Measurements from ENCODE around the gene UBE2L5.

The UBE2L5 gene

DNA sequence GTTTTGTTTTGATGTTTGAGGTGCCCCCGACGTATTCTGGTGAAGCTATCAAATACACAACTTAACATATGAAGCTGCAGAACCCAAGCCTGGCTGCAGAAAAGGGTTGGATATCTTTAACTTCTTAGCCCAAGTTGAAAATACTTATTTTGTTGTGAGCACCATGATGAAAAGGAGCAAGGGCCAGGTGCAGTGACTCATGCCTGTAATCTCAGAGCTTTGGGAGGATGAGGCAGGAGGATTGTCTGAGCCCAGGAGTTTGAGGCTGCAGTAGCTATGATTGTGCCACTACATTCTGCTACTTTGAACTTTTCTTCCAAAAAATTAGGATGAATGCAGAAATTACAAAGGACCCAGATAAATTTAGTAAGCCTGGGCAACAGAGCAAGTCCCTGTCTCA lies 44.1 kb upstream of the UBE2L5 start:
- DNase-seq, result no peak
- Mint-ChIP-seq H3K9me3 (no peaks in the 10 kb centered on the region), H3K4me3 (no peak overlapping the region), H3K27ac (no peak overlapping the region), H3K4me1 (peaks cover 39% of the 10 kb centered on the region), H3K36me3 (ENCODE audit: low read depth) (no peaks in the 10 kb centered on the region), H3K27me3 (ENCODE audit: low read depth, poor library complexity) (peaks cover 11% of the 10 kb centered on the region)
- TF ChIP-seq, protein P1, sequence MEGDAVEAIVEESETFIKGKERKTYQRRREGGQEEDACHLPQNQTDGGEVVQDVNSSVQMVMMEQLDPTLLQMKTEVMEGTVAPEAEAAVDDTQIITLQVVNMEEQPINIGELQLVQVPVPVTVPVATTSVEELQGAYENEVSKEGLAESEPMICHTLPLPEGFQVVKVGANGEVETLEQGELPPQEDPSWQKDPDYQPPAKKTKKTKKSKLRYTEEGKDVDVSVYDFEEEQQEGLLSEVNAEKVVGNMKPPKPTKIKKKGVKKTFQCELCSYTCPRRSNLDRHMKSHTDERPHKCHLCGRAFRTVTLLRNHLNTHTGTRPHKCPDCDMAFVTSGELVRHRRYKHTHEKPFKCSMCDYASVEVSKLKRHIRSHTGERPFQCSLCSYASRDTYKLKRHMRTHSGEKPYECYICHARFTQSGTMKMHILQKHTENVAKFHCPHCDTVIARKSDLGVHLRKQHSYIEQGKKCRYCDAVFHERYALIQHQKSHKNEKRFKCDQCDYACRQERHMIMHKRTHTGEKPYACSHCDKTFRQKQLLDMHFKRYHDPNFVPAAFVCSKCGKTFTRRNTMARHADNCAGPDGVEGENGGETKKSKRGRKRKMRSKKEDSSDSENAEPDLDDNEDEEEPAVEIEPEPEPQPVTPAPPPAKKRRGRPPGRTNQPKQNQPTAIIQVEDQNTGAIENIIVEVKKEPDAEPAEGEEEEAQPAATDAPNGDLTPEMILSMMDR (IDR thresholded peaks at IDR 0.05), result no peak

DNA sequence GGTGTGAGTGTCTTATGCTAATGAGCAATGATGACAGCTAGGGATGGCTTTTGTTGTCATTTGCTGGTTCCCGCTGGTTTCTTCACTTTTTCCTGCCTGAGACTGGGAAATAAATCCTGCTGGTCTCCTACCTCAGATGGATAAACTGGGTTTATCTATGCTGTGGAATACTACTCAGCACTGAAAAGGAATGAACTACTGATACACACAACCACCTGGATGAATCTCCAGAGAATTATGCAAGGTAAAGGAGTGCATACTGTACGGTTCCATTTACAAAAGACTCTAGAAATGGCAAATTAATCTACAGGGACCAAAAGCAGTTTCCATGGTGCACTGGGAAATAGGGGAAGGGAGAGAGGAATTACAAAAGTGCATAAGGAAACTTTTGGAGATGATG lies 41.2 kb upstream of the UBE2L5 start:
- Mint-ChIP-seq H3K9me3 (no peaks in the 10 kb centered on the region), H3K27ac (no peak overlapping the region), H3K4me3 (no peak overlapping the region), H3K36me3 (ENCODE audit: low read depth) (no peaks in the 10 kb centered on the region), H3K4me1 (peaks cover 25% of the 10 kb centered on the region), H3K27me3 (ENCODE audit: low read depth, poor library complexity) (peaks cover 8% of the 10 kb centered on the region)
- no peak for DNase-seq
- TF ChIP-seq, protein P1 (IDR thresholded peaks at IDR 0.05), result no peak

DNA sequence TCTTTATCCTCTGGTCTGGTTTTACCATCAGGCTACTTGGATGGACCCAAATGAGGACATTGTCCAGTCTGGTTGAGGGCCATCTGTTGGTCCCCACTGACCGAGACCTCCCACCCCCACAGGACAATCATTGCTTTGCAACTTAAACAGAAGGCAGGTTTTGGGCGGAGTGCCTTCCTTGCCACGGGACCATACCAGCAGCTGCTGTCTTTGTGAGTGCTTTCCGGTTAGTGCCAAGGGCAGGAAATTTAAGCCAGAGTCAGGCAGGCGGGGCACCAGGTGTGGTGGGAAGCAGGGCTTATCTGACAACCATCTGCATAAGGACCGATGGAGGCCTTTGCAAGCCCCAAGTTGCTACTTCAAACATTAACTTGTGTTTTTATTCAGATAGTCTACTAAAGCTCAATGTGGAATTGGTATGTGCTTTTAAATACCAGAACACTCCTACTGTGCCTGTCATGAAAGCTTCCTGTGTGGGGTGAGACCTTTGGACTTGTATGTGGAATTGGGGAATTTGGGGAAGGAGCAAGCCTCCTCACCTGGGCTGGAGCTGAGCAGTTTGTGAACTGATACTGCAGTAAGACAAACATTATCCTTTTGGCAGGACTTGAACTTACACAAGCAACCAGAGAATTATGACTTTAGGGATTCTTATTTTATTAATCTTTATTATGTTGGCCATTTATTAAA lies 39.3 kb upstream of the UBE2L5 start:
- peaks cover 7% of the 10 kb centered on the region for H3K4me1 Mint-ChIP-seq
- H3K27ac Mint-ChIP-seq, result no peak overlapping the region
- no peak overlapping the region for H3K4me3 Mint-ChIP-seq
- DNase-seq, result no peak
- peaks cover 7% of the 10 kb centered on the region for H3K27me3 Mint-ChIP-seq (ENCODE audit: low read depth, poor library complexity)
- no peaks in the 10 kb centered on the region for H3K36me3 Mint-ChIP-seq (ENCODE audit: low read depth)
- no peaks in the 10 kb centered on the region for H3K9me3 Mint-ChIP-seq
- TF ChIP-seq, protein P1 (IDR thresholded peaks at IDR 0.05), result no peak

DNA sequence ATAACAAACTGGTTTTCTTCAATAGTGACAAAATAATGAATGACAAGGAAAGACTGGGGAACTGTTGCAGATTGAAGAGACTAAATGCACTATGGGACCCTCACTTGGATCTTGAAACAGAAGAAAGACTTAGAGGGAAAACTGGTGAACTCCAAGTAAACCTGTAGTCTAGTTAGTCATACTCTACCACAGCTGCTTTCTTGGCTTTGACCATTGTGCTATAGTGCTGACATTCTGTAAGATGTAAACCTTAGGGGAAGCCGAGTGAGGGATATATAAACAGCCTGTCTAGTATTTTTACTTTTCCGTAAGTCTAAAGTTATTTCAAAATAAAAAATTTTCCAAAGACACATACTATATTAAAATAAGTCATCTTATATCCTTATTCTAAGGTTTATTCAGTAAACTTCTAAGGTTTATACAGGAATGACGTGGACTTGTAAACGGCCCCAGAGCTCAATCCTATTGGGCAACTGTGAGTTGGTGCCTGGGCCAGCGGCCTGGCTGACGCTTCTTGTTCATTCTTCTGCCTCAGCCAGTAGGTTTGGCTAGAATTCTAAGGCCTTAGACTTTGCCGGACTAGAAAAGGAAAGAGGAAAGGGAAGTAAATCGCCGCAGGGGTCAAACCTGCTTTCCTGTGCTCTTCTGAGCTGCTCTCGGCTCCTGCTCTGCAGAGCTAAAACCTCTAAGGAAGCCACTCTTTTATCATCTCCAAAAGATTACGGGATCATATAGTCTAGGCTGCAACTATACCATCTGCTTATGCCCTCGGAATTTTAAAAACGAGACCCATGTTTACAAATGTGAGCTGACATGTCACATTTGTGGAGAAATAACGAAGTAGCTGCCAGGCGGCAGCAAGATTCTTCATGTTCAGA lies 33.6 kb upstream of the UBE2L5 start:
- H3K4me1 Mint-ChIP-seq, result peaks cover 28% of the 10 kb centered on the region
- H3K27me3 Mint-ChIP-seq (ENCODE audit: low read depth, poor library complexity), result peaks cover 12% of the 10 kb centered on the region
- DNase-seq, result no peak
- H3K9me3 Mint-ChIP-seq, result no peaks in the 10 kb centered on the region
- TF ChIP-seq, protein P1 (IDR thresholded peaks at IDR 0.05), result no peak
- H3K27ac Mint-ChIP-seq, result peak overlapping the region; percentile 76
- H3K4me3 Mint-ChIP-seq, result no peak overlapping the region
- no peaks in the 10 kb centered on the region for H3K36me3 Mint-ChIP-seq (ENCODE audit: low read depth)

DNA sequence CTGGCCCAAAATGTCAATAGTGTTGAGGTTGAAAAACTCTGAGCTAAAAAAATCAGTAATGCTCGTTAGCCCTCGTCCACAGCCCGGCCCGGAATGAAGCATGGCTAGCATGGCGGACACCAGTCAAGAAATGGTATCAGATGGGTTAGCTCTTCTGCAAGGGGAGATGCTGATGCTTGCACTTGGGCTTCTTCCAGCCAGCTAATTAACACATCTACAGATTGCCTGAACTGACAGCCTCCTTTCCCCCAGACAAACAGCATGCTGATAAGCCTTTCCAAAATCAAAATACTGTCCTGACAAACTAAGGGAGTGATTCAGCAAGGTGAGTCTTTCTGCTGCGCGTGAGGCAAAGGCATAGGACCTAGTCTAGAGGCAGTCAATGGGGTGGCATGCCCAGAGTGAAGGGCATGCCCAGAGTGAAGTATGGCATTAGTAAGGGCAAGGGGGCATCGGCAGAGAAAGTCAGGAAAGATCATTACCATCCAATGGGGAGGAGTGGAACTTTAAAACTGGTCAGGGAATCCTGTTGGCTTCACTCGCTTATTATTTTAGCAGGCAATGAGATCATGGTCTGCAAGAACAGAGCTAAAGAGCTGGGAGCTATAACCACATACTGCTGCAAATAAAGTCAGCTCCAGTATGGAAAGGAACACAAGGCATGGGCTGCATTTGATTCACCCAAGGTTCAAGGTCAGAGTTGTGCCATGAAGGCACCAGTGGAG lies 30.2 kb upstream of the UBE2L5 start:
- peaks cover 16% of the 10 kb centered on the region for H3K27me3 Mint-ChIP-seq (ENCODE audit: low read depth, poor library complexity)
- H3K4me1 Mint-ChIP-seq, result peaks cover 50% of the 10 kb centered on the region
- no peaks in the 10 kb centered on the region for H3K36me3 Mint-ChIP-seq (ENCODE audit: low read depth)
- H3K27ac Mint-ChIP-seq, result no peak overlapping the region
- no peak overlapping the region for H3K4me3 Mint-ChIP-seq
- no peaks in the 10 kb centered on the region for H3K9me3 Mint-ChIP-seq
- TF ChIP-seq, protein P1 (IDR thresholded peaks at IDR 0.05), result no peak
- DNase-seq, result no peak

All from nephron progenitor cell (in vitro differentiated cells).